Measurements from ENCODE around the gene ANO4. TPM values are rescaled to one million over a fixed set of nuclear protein-coding genes. Genes with fewer than 3 reads are reported as not detected.

ANO4 gene
- total and polyA plus RNA-seq, 2 donors (not counting 1 experiment from before 2014, with no cell fraction given): not detected

DNA sequence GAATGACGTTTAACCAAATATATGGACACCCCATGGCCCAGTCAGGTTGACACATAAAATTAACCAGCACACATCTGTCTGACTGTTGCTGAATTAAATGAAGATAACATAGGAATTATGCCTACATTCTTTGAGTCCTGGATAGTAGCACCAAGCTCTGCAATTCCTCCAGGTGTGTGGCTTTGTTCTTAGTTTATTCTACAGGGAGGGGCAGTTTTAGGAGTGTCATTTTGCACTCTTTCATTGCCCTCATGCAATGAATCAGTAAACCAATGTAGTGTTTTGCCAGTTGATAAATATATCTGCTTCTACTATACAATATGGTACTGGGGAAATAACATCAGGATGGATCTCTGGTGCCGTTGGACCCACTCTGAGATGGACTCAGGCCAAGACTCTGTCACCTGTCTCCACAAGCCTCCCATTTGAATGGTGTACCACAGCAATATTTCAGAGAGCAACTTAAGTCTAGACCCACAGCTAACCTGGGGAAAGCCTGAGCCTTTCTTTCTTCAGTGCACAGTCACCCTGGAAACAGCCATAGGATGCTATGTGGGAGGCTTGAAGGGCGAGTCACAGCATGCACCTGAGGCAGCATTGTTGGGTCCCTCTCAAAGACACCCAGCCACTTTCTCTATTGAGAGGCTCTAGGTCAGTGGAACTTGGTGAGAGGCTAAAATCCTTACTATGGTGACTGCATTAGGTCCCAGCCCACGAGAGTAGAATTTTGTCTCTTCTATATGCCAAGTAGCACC lies 73.2 kb downstream of the ANO4 start:
- no peak for TF ChIP-seq EZH2 (IDR thresholded peaks at IDR 0.05; ENCODE audit: borderline replicate concordance, insufficient read depth, low read depth, low read length, poor library complexity, severe bottlenecking)
- TF ChIP-seq, protein P1, sequence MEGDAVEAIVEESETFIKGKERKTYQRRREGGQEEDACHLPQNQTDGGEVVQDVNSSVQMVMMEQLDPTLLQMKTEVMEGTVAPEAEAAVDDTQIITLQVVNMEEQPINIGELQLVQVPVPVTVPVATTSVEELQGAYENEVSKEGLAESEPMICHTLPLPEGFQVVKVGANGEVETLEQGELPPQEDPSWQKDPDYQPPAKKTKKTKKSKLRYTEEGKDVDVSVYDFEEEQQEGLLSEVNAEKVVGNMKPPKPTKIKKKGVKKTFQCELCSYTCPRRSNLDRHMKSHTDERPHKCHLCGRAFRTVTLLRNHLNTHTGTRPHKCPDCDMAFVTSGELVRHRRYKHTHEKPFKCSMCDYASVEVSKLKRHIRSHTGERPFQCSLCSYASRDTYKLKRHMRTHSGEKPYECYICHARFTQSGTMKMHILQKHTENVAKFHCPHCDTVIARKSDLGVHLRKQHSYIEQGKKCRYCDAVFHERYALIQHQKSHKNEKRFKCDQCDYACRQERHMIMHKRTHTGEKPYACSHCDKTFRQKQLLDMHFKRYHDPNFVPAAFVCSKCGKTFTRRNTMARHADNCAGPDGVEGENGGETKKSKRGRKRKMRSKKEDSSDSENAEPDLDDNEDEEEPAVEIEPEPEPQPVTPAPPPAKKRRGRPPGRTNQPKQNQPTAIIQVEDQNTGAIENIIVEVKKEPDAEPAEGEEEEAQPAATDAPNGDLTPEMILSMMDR (IDR thresholded peaks at IDR 0.05): no peak
- no peak overlapping the region for H3K4me3 ChIP-seq (ENCODE audit: control extremely low read depth in 1 of 5, extremely low read depth in 1 of 5, insufficient read depth in 1 of 5, low read depth in 2 of 5, low read length in 4 of 5)
- no peaks in the 10 kb centered on the region for H3K4me1 ChIP-seq (ENCODE audit: control insufficient read depth in 2 of 2, insufficient read depth in 2 of 2, low read length in 2 of 2)
- DNase-seq (no peak), ATAC-seq (ENCODE audit: low read depth) (no peak)
- POLR2A ChIA-PET: no interaction called here
- no peaks in the 10 kb centered on the region for H3K79me2 ChIP-seq (ENCODE audit: control insufficient read depth, insufficient read depth, low read length)
- intact Hi-C loops (cut with micrococcal nuclease): no loop called here
- no peak overlapping the region for H3K27ac ChIP-seq (ENCODE audit: low read length in 2 of 2)
- H4K20me1 ChIP-seq (ENCODE audit: control insufficient read depth, insufficient read depth, low read length, poor library complexity, severe bottlenecking): no peaks in the 10 kb centered on the region
- no peaks in the 10 kb centered on the region for H3K4me1 Mint-ChIP-seq
- H3K4me3 Mint-ChIP-seq: no peak overlapping the region
- H3K27me3 ChIP-seq (replicated peaks in 1 of 4; ENCODE audit: control extremely low read depth in 1 of 4, control insufficient read depth in 3 of 4, insufficient read depth in 4 of 4, low read length in 3 of 4): no peaks in the 10 kb centered on the region
- H3K4me2 ChIP-seq (replicated peaks; ENCODE audit: low read depth, low read length, poor library complexity, severe bottlenecking): no peak overlapping the region
- no peaks in the 10 kb centered on the region for H3K27me3 Mint-ChIP-seq
- H3K9me3 ChIP-seq (ENCODE audit: control extremely low read depth in 1 of 3, control insufficient read depth in 2 of 3, insufficient read depth in 1 of 3, low read length in 2 of 3): no peaks in the 10 kb centered on the region
- 83% methylated on average over 1 of the region's 4 CpGs for WGBS (ENCODE audit: insufficient coverage)
- H3K27ac Mint-ChIP-seq: no peak overlapping the region
- no peak overlapping the region for H2AFZ ChIP-seq (ENCODE audit: insufficient read depth, low read depth, low read length, poor library complexity, severe bottlenecking)
- no peaks in the 10 kb centered on the region for H3K36me3 ChIP-seq (replicated peaks in 1 of 2; ENCODE audit: control extremely low read depth in 1 of 2, control insufficient read depth in 1 of 2, extremely low read depth in 1 of 2, insufficient read depth in 2 of 2, low read length in 1 of 2)
- peaks cover under 1% of the 10 kb centered on the region for H3K9me3 Mint-ChIP-seq (ENCODE audit: insufficient read depth)
- CTCF ChIA-PET: no interaction called here
- H3K9ac ChIP-seq (ENCODE audit: low read length): no peak overlapping the region

DNA sequence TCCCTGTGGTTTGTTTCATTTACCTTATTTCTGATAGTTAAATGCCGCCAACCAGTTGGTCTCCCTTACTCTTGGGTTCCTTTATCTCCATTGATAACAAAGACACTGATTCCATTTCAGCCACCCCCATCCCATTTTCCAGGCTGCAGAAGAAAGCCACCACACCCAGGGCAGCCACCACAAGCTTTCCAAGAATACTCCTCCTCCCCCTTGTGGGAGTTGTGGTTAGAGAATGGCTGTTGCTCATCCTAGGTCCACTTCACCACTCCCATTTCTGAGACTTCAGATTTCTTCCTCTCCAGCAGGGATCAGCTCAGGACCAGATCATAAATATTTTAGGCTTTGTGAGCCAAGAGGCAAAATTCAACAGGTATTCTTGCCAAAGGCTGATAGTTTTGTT lies 73.9 kb downstream of the ANO4 start:
- H3K9me3 ChIP-seq (ENCODE audit: control extremely low read depth in 1 of 3, control insufficient read depth in 2 of 3, insufficient read depth in 1 of 3, low read length in 2 of 3): no peaks in the 10 kb centered on the region
- TF ChIP-seq EZH2 (IDR thresholded peaks at IDR 0.05; ENCODE audit: borderline replicate concordance, insufficient read depth, low read depth, low read length, poor library complexity, severe bottlenecking): no peak
- TF ChIP-seq, protein P1 (IDR thresholded peaks at IDR 0.05): no peak
- no CpG with 5 or more reads among the region's 1 CpG for WGBS (ENCODE audit: insufficient coverage)
- H3K9ac ChIP-seq (ENCODE audit: low read length): no peak overlapping the region
- Mint-ChIP-seq H3K27ac (no peak overlapping the region), H3K4me3 (no peak overlapping the region), H3K4me1 (no peaks in the 10 kb centered on the region), H3K9me3 (ENCODE audit: insufficient read depth) (peaks cover 3% of the 10 kb centered on the region), H3K27me3 (no peaks in the 10 kb centered on the region)
- ATAC-seq (ENCODE audit: low read depth) (no peak), DNase-seq (no peak)
- intact Hi-C loops (cut with micrococcal nuclease): no loop called here
- H3K4me1 ChIP-seq (ENCODE audit: control insufficient read depth in 2 of 2, insufficient read depth in 2 of 2, low read length in 2 of 2): no peaks in the 10 kb centered on the region
- no peak overlapping the region for H3K4me3 ChIP-seq (ENCODE audit: control extremely low read depth in 1 of 5, extremely low read depth in 1 of 5, insufficient read depth in 1 of 5, low read depth in 2 of 5, low read length in 4 of 5)
- ChIA-PET POLR2A (no interaction called here), CTCF (no interaction called here)
- no peak overlapping the region for H3K4me2 ChIP-seq (replicated peaks; ENCODE audit: low read depth, low read length, poor library complexity, severe bottlenecking)
- H3K79me2 ChIP-seq (ENCODE audit: control insufficient read depth, insufficient read depth, low read length): no peaks in the 10 kb centered on the region
- no peaks in the 10 kb centered on the region for H4K20me1 ChIP-seq (ENCODE audit: control insufficient read depth, insufficient read depth, low read length, poor library complexity, severe bottlenecking)
- no peaks in the 10 kb centered on the region for H3K27me3 ChIP-seq (replicated peaks in 1 of 4; ENCODE audit: control extremely low read depth in 1 of 4, control insufficient read depth in 3 of 4, insufficient read depth in 4 of 4, low read length in 3 of 4)
- H2AFZ ChIP-seq (ENCODE audit: insufficient read depth, low read depth, low read length, poor library complexity, severe bottlenecking): no peak overlapping the region
- H3K36me3 ChIP-seq (replicated peaks in 1 of 2; ENCODE audit: control extremely low read depth in 1 of 2, control insufficient read depth in 1 of 2, extremely low read depth in 1 of 2, insufficient read depth in 2 of 2, low read length in 1 of 2): no peaks in the 10 kb centered on the region
- no peak overlapping the region for H3K27ac ChIP-seq (ENCODE audit: low read length in 2 of 2)

All from B cell (primary cell).